Osteoblast (primary cell): ENCODE results near the gene NHLRC4. TPM values are rescaled to one million over a fixed set of nuclear protein-coding genes. Genes with fewer than 3 reads are reported as not detected.

ENCODE experiments used
- DNase-seq: peaks from one replicate; pipeline ENCODE4 v3.0.0; 2011; ENCODE audit warnings: low spot score, mixed read lengths; ENCODE audit not compliant: insufficient read length; ENCODE audit errors: missing footprints
- H2AFZ ChIP-seq: 2 replicates; pipeline ENCODE4 v1.6.0; 2011; ENCODE audit warnings: mild to moderate bottlenecking, low read length
- H3K27ac ChIP-seq: 2 replicates; pipeline ENCODE4 v1.5.1; 2011; ENCODE audit warnings: mild to moderate bottlenecking, low read depth, low read length, moderate library complexity
- H3K27me3 ChIP-seq: 2 replicates; pipeline ENCODE4 v1.6.0; 2012; ENCODE audit warnings: mild to moderate bottlenecking, control low read depth, inconsistent platforms, low read length, moderate library complexity; ENCODE audit not compliant: insufficient read depth
- H3K36me3 ChIP-seq: 2 replicates; pipeline ENCODE4 v1.5.1; 2011; ENCODE audit warnings: mild to moderate bottlenecking, low read length, control low read depth, moderate library complexity; ENCODE audit not compliant: insufficient read depth
- H3K4me1 ChIP-seq: 2 replicates; pipeline ENCODE4 v1.5.1; 2011; ENCODE audit warnings: mild to moderate bottlenecking, low read length, control low read depth, moderate library complexity; ENCODE audit not compliant: insufficient read depth
- H3K4me2 ChIP-seq: 2 replicates; pipeline ENCODE4 v1.6.0; 2011; ENCODE audit warnings: mild to moderate bottlenecking, low read length; ENCODE audit not compliant: insufficient read depth
- H3K4me3 ChIP-seq: fragments of 200-600 bp; sonication (generic); 3 replicates; pipeline ENCODE4 v1.5.1; 2012; ENCODE audit warnings: mild to moderate bottlenecking, low read length, inconsistent platforms; ENCODE audit not compliant: insufficient read depth
- H3K79me2 ChIP-seq: 2 replicates; pipeline ENCODE4 v1.6.0; 2012; ENCODE audit warnings: mild to moderate bottlenecking, low read length, control low read depth, inconsistent platforms; ENCODE audit not compliant: insufficient read depth
- H3K9me3 ChIP-seq: 2 replicates; pipeline ENCODE4 v1.5.1; 2011; ENCODE audit warnings: low read depth, low read length, control low read depth
- H4K20me1 ChIP-seq: 2 replicates; pipeline ENCODE4 v1.6.0; 2012; ENCODE audit warnings: mild to moderate bottlenecking, low read length, control low read depth; ENCODE audit not compliant: insufficient read depth
- total RNA-seq: library from RNA; depleted of rRNA; stranded (reverse); fragments of >200 nt; gene quantifications from 2 replicates; pipeline ENCODE4 v1.2.3, GENCODE V29; 2012
- TF ChIP-seq, protein P1 (sequence below): IDR thresholded peaks from 2 replicates; pipeline ENCODE4 v1.5.1; 2011; ENCODE audit warnings: mild to moderate bottlenecking, low read depth, low read length, moderate library complexity; ENCODE audit errors: extremely low read depth

Gene NHLRC4
- total RNA-seq, 1 donor: 2.2 TPM

DNA sequence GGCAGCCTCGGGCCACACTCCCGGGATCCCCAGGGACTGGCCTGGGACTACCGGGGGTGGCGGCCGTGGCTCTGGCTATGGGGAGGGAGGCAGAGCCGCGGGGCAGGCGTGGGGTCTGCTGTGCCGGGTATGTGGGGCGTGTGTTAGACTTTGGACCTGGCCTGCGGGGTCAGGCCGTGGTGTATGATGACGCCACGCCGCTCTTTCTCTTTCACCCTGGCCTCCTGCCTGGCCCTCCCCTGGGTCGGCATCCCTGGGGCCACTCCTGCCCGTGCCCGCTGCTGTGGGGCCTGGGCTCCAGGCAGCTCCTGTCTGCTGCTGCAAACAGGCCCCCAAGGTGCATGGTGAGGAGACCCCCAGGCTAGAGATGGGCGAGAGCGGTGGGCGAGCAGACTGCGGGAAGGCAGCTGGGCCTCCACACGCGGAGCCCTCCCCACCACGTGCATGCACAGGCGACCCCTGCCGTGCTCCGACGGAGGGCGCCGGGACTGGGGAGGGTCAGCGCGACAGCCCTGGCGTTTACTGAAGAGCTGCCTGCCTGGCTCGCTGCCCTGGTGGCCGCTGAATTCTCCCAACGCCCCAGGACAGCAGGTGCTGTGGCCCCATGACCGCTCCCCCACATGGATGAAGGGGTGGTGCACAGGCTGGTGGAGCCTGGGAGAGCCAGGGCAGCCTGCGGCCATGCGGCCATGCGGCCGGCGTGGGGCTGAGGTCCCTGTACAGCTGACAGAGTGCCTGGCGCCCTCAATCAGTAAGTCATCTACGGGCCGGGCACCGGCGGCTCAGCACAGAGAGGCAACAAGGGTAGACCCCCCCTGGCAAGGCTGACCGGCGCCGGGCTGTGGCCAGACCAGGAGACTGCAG is 23.3 kb upstream of the NHLRC4 start:
- Histone ChIP-seq H4K20me1 (peaks cover 59% of the 10 kb centered on the region), H3K4me3 (no peak overlapping the region), H3K27ac (no peak overlapping the region), H3K4me2 (no peak overlapping the region), H2AFZ (no peak overlapping the region), H3K4me1 (peaks cover 9% of the 10 kb centered on the region), H3K9me3 (no peaks in the 10 kb centered on the region), H3K36me3 (peaks cover 3% of the 10 kb centered on the region), H3K27me3 (no peaks in the 10 kb centered on the region), H3K79me2 (peaks cover 92% of the 10 kb centered on the region)
- no peak for DNase-seq
- TF ChIP-seq, protein P1, sequence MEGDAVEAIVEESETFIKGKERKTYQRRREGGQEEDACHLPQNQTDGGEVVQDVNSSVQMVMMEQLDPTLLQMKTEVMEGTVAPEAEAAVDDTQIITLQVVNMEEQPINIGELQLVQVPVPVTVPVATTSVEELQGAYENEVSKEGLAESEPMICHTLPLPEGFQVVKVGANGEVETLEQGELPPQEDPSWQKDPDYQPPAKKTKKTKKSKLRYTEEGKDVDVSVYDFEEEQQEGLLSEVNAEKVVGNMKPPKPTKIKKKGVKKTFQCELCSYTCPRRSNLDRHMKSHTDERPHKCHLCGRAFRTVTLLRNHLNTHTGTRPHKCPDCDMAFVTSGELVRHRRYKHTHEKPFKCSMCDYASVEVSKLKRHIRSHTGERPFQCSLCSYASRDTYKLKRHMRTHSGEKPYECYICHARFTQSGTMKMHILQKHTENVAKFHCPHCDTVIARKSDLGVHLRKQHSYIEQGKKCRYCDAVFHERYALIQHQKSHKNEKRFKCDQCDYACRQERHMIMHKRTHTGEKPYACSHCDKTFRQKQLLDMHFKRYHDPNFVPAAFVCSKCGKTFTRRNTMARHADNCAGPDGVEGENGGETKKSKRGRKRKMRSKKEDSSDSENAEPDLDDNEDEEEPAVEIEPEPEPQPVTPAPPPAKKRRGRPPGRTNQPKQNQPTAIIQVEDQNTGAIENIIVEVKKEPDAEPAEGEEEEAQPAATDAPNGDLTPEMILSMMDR: no peak

DNA sequence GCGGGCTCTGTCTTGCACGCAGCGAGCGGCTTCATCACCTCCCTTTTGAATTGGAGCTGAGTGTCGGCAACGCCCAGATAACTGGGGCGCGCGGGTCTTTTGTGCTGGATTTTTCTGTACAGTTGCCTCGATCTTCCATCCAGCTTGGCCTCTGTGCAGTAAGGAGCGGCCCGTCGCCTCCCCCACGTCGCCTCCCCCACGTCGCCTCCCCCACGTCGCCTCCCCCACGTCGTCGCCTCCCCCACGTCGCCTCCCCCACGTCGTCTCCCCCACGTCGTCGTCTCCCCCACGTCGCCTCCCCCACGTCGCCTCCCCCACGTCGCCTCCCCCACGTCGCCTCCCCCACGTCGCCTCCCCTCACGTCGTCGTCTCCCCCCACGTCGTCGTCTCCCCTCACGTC is 22.3 kb upstream of the NHLRC4 start:
- peaks cover 87% of the 10 kb centered on the region for H3K79me2 ChIP-seq
- peaks cover 53% of the 10 kb centered on the region for H4K20me1 ChIP-seq
- DNase-seq: no peak
- H3K9me3 ChIP-seq: no peaks in the 10 kb centered on the region
- peaks cover 7% of the 10 kb centered on the region for H3K4me1 ChIP-seq
- H2AFZ ChIP-seq: no peak overlapping the region
- TF ChIP-seq, protein P1: no peak
- no peaks in the 10 kb centered on the region for H3K27me3 ChIP-seq
- H3K4me2 ChIP-seq: no peak overlapping the region
- H3K36me3 ChIP-seq: peaks cover 3% of the 10 kb centered on the region
- H3K4me3 ChIP-seq: no peak overlapping the region
- H3K27ac ChIP-seq: no peak overlapping the region

DNA sequence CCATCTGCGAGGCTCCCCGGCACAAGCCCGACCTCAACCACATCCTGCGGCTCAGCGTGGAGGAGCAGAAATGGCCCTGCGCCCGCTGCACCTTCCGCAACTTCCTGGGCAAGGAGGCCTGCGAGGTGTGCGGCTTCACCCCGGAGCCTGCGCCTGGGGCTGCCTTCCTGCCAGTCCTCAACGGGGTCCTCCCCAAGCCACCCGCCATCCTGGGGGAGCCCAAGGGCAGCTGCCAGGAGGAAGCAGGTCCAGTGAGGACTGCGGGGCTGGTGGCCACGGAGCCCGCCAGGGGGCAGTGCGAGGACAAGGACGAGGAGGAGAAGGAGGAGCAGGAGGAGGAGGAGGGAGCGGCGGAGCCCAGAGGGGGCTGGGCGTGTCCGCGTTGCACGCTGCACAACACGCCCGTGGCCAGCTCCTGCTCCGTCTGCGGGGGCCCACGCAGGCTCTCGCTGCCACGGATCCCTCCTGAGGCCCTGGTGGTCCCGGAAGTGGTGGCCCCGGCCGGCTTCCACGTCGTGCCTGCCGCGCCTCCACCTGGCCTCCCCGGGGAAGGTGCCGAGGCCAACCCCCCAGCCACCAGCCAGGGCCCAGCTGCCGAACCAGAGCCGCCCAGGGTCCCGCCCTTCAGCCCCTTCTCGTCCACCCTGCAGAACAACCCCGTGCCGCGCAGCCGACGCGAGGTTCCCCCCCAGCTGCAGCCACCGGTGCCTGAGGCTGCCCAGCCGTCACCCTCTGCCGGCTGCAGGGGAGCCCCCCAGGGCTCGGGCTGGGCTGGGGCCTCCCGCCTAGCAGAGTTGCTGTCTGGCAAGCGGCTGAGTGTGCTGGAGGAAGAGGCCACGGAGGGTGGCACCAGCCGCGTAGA is 19.7 kb upstream of the NHLRC4 start:
- peak; percentile 98 for DNase-seq
- TF ChIP-seq, protein P1: peak; percentile 39
- no peak overlapping the region for H3K27ac ChIP-seq
- no peak overlapping the region for H3K4me2 ChIP-seq
- no peaks in the 10 kb centered on the region for H3K4me1 ChIP-seq
- H3K36me3 ChIP-seq: peaks cover 9% of the 10 kb centered on the region
- no peak overlapping the region for H3K4me3 ChIP-seq
- H4K20me1 ChIP-seq: peaks cover 34% of the 10 kb centered on the region
- no peaks in the 10 kb centered on the region for H3K27me3 ChIP-seq
- peaks cover 70% of the 10 kb centered on the region for H3K79me2 ChIP-seq
- H2AFZ ChIP-seq: no peak overlapping the region
- no peaks in the 10 kb centered on the region for H3K9me3 ChIP-seq

GRCh38 chr16:548586-548985 is 18.2 kb upstream of the NHLRC4 start:
- Histone ChIP-seq H3K79me2 (peaks cover 58% of the 10 kb centered on the region), H3K4me1 (no peaks in the 10 kb centered on the region), H3K4me2 (no peak overlapping the region), H2AFZ (no peak overlapping the region), H4K20me1 (peaks cover 23% of the 10 kb centered on the region), H3K36me3 (peaks cover 9% of the 10 kb centered on the region), H3K9me3 (no peaks in the 10 kb centered on the region), H3K27me3 (no peaks in the 10 kb centered on the region), H3K27ac (no peak overlapping the region), H3K4me3 (no peak overlapping the region)
- TF ChIP-seq, protein P1: no peak
- no peak for DNase-seq
